ENCODE measurements around the gene CAMSAP1. TPM values are rescaled to one million over a fixed set of nuclear protein-coding genes. Genes with fewer than 3 reads are reported as not detected.
A peak's percentile ranks its signal among the peaks of the same experiment; 100 is the strongest.

CAMSAP1 gene
- polyA plus RNA-seq, 3 donors, result 0.71 to 9.0 (median 0.75) TPM

DNA sequence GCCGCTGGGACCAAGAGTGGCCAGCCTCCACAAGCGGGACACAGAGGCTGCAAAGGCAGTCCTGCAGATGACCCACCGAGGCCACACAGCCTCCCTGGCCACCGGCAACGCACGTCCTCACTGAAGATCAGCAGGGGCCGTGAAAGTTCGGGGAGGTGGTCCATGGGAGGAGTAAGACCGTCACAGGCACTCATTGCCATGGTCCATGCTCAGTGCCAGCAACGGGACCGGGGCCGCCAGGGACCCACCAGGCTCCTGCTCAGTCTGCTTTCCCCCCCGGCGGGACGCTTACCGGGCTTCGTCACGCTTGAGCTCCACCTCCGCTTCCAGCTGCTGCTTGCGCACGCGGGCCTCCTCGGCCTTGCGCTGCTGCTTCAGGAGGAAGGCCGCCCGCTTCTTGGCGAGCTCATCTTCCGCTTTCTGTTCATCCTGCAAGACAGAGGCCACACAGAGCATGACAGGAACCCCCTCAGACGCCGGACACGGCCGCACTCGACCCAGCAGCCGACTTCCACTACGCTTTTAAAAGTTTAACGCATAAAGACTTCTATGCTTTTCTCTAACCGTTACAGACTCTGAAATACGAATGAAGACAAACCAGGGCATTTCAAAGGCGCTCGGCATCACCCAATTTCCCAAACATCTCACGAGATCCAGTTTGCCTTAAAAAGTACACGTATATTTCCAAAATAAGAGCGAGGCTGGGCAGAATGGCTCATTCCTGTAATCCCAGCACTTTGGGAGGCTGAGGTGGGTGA is 88.4 kb downstream of the CAMSAP1 start:
- no peak for TF ChIP-seq CTCF (IDR thresholded peaks at IDR 0.05)
- 98% methylated on average over 38 of the region's 43 CpGs for whole genome bisulfite sequencing (ENCODE audit: insufficient coverage)

GRCh38 chr9:135817951-135818717 is 89.2 kb downstream of the CAMSAP1 start:
- Histone ChIP-seq H3K36me3 (replicated peaks in 1 of 2; ENCODE audit: control insufficient read depth in 1 of 2, insufficient read depth in 2 of 2, low read length in 2 of 2) (peaks cover 97 to 98% of the 10 kb centered on the region in 2 donors), H3K79me2 (ENCODE audit: insufficient read depth, low read length) (no peaks in the 10 kb centered on the region), H3K9me3 (replicated peaks in 1 of 2; ENCODE audit: control insufficient read depth in 1 of 2, insufficient read depth in 1 of 2, low read length in 2 of 2) (no peaks in the 10 kb centered on the region), H2AFZ (ENCODE audit: insufficient read depth, low read depth, low read length, poor library complexity, severe bottlenecking) (no peak overlapping the region), H3K4me2 (replicated peaks; ENCODE audit: extremely low read depth, low read length, poor library complexity, severe bottlenecking) (no peak overlapping the region), H3K9ac (ENCODE audit: insufficient read depth, low read length, poor library complexity, severe bottlenecking) (no peak overlapping the region), H4K20me1 (ENCODE audit: insufficient read depth, low read length) (no peaks in the 10 kb centered on the region), H3K4me1 (ENCODE audit: control insufficient read depth in 1 of 2, insufficient read depth in 2 of 2, low read length in 2 of 2) (no peaks in the 10 kb centered on the region), H3K4me3 (replicated peaks in 1 of 3; ENCODE audit: low read depth in 2 of 3, low read length in 3 of 3) (no peak overlapping the region), H3K27ac (ENCODE audit: low read depth in 1 of 2, low read length in 2 of 2) (no peak overlapping the region), H3K27me3 (ENCODE audit: control insufficient read depth in 2 of 2, insufficient read depth in 2 of 2, low read length in 2 of 2) (no peaks in the 10 kb centered on the region)
- Mint-ChIP-seq H3K4me3 (no peak overlapping the region), H3K9me3 (peaks cover 0 to 2% (median 0%) of the 10 kb centered on the region in 7 donors), H3K27me3 (ENCODE audit: low read depth in 3 of 3) (no peaks in the 10 kb centered on the region), H3K4me1 (no peaks in the 10 kb centered on the region), H3K36me3 (peaks cover 93 to 100% of the 10 kb centered on the region in 2 donors), H3K27ac (no peak overlapping the region)
- no peak for DNase-seq
- WGBS (ENCODE audit: insufficient coverage), result 98% methylated on average over 60 of the region's 66 CpGs
- no peak for TF ChIP-seq CTCF (IDR thresholded peaks at IDR 0.05)
- intact Hi-C loops (cut with micrococcal nuclease), result no loop called here

More for the DNA sequence above, 88.4 kb downstream of the CAMSAP1 start:
- Histone ChIP-seq H3K36me3 (replicated peaks in 1 of 2; ENCODE audit: control insufficient read depth in 1 of 2, insufficient read depth in 2 of 2, low read length in 2 of 2) (peaks cover 97 to 98% of the 10 kb centered on the region in 2 donors), H3K27me3 (ENCODE audit: control insufficient read depth in 2 of 2, insufficient read depth in 2 of 2, low read length in 2 of 2) (no peaks in the 10 kb centered on the region), H3K79me2 (ENCODE audit: insufficient read depth, low read length) (no peaks in the 10 kb centered on the region), H4K20me1 (ENCODE audit: insufficient read depth, low read length) (no peaks in the 10 kb centered on the region), H3K4me3 (replicated peaks in 1 of 3; ENCODE audit: low read depth in 2 of 3, low read length in 3 of 3) (no peak overlapping the region), H2AFZ (ENCODE audit: insufficient read depth, low read depth, low read length, poor library complexity, severe bottlenecking) (no peak overlapping the region), H3K4me1 (ENCODE audit: control insufficient read depth in 1 of 2, insufficient read depth in 2 of 2, low read length in 2 of 2) (no peaks in the 10 kb centered on the region), H3K9ac (ENCODE audit: insufficient read depth, low read length, poor library complexity, severe bottlenecking) (no peak overlapping the region), H3K27ac (ENCODE audit: low read depth in 1 of 2, low read length in 2 of 2) (no peak overlapping the region), H3K4me2 (replicated peaks; ENCODE audit: extremely low read depth, low read length, poor library complexity, severe bottlenecking) (no peak overlapping the region), H3K9me3 (replicated peaks in 1 of 2; ENCODE audit: control insufficient read depth in 1 of 2, insufficient read depth in 1 of 2, low read length in 2 of 2) (no peaks in the 10 kb centered on the region)
- H3K36me3 Mint-ChIP-seq, result peaks cover 94 to 100% of the 10 kb centered on the region in 2 donors
- intact Hi-C loops (cut with micrococcal nuclease), result no loop called here
- no peaks in the 10 kb centered on the region for H3K4me1 Mint-ChIP-seq
- H3K9me3 Mint-ChIP-seq, result peaks cover 0 to 2% (median 0%) of the 10 kb centered on the region in 7 donors
- DNase-seq, result peak in 1 of 3 donors; percentile 1
- peak overlapping the region in 1 of 7 donors; percentile 51 for H3K27ac Mint-ChIP-seq
- no peak overlapping the region for H3K4me3 Mint-ChIP-seq
- no peaks in the 10 kb centered on the region for H3K27me3 Mint-ChIP-seq (ENCODE audit: low read depth in 3 of 3)

All from CD14-positive monocyte (primary cell).